Measurements from ENCODE around the gene GNG3. TPM values are rescaled to one million over a fixed set of nuclear protein-coding genes. Genes with fewer than 3 reads are reported as not detected.
"Not testable (repeated sequence)": the region's sequence is repeated elsewhere in the genome, so short reads cannot be mapped to it uniquely, and the experiment has no call there.

GNG3 gene
- total RNA-seq, 1 donor from 2014 or later: not detected

DNA sequence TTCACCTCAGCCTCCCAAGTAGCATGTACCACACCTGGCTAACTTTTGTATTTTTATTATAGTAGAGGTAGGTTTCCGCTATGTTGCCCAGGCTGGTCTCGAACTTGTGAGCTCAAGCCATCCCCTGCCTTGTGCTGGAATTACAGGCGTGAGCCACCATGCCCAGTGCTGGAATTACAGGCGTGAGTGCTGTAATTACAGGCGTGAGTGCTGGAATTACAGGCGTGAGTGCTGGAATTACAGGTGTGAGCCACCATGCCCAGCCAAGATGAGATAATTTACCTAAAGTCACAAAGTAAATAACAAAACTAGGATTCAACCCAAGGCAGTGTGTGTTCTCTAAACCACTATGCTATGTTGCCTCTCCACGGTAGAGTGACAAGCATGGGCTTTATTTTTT is 25.0 kb upstream of the GNG3 start:
- intact Hi-C loops (cut with micrococcal nuclease): no loop called here

GRCh38 chr11:62687508-62688396 is 19.7 kb upstream of the GNG3 start:
- intact Hi-C loops (cut with micrococcal nuclease): no loop called here

DNA sequence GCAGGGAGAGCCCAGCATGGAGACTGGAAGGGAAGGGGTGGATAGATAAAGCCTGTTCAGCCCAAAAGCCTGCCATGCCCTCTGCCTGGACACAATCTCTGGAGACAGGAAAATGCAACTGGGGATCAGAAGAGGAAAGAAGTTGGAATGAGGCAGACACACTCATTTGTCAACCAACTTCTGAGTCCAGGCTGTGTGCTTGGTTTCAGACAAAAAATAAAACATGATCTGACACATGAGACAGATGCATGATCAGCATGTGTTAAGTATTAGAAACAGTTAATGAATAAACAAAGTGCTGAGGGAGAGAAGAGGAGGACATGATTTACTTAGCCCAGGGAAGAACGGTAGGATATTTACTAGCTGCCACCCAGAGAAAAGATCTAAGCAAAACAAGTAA is 19.0 kb upstream of the GNG3 start:
- intact Hi-C loops (cut with micrococcal nuclease): no loop called here

- intact Hi-C loops (cut with micrococcal nuclease): no loop called here
These were observed 17.9 kb upstream of the GNG3 start, which contains the start of gene LRRN4CL for GRCh38 chr11:62689421-62690183. TSS of gene LRRN4CL (minus strand) at chr11:62689530. CDS start at chr11:62688508, 1,022 bp downstream.

DNA sequence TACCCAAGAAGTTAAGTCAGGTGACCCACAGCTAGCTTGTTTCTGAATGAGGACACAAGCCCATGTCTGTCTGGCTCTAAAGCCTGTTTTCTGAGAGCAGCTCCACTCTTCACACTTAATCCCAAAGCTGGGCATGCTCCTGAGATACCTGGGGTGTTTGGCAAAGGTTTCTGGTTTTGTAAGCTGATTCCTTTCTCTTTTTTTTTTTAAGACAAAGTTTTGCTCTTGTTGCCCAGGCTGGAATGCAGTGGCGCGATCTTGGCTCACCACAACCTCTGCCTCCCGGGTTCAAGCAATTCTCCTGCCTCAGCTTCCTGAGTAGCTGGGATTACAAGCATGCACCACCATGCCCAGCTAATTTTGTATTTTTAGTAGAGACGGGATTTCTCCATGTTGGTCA is 13.9 kb upstream of the GNG3 start:
- intact Hi-C loops (cut with micrococcal nuclease): loop anchor here (1.0 to 2.0 kb wide), 7 partner anchors 13 to 313 kb away; partner anchors contain the start of gene EML3

DNA sequence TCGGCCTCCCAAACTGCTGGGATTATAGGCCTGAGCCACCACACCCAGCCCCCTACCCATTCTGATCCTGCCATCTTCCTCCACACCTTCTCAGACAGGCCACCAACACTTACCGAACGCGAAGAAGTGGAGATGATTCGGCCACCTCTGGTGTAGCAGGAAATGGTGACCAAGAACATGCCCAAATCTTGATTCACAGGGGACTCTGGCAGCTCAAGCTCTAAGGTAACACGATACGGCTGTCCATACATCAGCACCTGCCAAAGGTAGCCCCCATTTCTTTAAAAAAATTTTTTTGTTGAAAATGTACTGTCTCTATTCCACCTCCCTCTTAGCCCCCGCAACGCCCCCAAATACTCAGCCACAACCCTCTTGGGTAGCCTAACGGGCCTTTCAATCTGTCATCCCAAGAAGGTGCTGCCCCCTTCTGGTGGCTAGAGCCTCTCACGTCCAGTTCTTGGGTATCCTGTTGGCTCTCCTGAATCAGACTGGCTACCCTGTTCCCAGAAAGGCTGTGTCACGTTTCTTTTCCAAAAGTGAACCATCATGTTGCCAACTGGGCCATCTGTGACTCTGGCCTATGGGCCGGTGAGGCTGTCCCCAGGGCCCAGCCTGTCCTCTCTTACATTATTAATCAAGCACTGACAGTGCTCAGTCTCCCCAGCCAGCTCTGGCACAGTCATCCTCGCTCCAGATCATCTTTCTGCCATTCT is 12.9 kb upstream of the GNG3 start:
- intact Hi-C loops (cut with micrococcal nuclease): loop anchor here (1.0 to 2.0 kb wide), 7 partner anchors 14 to 314 kb away; partner anchors contain the start of gene EML3

DNA sequence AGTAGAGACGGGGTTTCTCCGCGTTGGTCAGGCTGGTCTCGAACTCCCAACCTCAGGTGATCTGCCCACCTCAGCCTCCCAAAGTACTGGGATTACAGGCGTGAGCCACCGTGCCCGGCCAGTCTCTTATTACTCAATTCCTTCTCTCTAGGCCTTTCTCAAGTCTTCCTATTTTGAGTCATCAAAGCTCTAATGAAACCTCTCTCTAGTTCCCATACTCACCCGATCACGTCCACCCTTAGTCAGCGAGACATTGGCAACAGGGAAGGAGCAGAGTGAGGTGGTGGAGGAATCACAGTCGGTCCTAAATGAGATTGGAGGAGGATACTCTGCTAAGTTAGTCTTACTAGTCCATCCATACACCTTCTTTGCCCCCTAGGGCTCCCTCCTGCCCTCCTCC is 5.2 kb upstream of the GNG3 start:
- intact Hi-C loops (cut with micrococcal nuclease): no loop called here

- intact Hi-C loops (cut with micrococcal nuclease): not testable (repeated sequence)
These were observed 3.6 kb upstream of the GNG3 start for GRCh38 chr11:62703921-62704320.

GRCh38 chr11:62705413-62705812 is 2.1 kb upstream of the GNG3 start:
- intact Hi-C loops (cut with micrococcal nuclease): loop anchor here (5.0 kb wide), 1 partner anchor 1482 kb away; the partner anchor contains the start of gene STIP1

DNA sequence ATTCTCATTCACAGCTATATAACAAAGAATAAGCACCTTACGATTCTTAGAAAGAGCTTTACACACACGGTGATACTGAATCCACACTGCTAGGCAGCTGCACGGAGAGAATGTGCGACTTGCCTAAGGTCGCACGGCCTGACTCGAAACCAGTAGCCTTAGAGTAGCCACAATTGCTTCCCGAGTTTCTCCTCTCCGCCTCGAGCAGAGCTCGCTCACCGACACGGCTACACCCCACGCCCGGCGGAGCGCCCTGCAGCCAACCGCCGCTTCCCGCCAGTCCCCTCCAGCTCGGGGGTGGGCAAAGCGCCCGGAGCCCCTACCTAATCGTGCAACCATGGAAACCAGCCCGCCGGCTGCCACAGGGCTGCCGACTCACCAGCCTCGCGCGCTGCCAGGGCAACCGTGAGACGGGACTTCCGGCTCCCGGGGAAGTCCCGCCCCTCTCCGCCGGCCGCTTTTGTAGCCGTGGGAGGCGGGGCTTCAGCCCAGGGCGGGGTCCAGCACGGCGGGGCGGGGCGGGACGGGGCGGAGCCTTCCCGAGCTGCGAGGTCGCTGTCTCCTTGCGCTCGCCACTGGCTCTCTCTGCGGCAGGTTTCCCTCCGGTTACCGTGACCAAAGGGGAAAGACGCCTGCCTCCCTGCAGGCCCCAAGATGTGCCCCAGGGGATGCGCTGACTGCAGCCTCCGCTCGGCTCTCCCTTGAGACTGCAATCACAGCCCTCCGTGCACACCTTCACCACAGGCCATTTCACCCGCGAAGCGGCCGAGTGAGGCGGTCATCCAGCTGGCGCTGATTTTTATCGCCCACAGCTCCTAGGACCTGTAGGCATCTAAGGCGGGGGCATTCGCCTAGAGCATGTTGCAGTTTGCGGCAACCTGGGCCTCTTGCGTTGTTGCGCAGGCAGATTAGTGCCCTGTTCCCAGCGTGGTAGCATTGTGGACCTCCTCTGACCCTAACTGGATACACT is 1.3 kb upstream of the GNG3 start:
- intact Hi-C loops (cut with micrococcal nuclease): loop anchor here (1.0 to 5.0 kb wide), 3 partner anchors 60 to 1481 kb away; partner anchors contain the start of genes GANAB and STIP1

GRCh38 chr11:62706850-62707247 is 627 bp upstream of the GNG3 start:
- intact Hi-C loops (cut with micrococcal nuclease): loop anchor here (1.0 to 5.0 kb wide), 3 partner anchors 61 to 1480 kb away; partner anchors contain the start of genes GANAB and STIP1

DNA sequence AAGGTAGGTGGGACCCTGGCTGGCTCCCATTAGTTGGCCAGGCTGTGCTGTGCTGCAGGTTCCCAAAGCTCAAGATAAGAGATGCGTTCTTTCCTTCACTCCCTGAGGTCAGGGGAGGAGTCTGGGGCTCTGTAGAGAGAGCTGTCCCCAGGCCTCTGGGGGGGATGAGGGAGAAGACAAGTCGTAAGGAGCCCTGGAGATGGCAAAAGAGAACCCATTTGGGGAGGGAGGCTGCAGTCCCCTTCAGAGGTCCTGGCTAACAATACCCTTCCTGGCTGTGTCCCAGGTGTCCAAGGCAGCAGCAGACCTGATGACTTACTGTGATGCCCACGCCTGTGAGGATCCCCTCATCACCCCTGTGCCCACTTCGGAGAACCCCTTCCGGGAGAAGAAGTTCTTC is 916 bp downstream of the GNG3 start:
- intact Hi-C loops (cut with micrococcal nuclease): loop anchor here (5.0 kb wide), 1 partner anchor 1479 kb away; the partner anchor contains the start of gene STIP1

DNA sequence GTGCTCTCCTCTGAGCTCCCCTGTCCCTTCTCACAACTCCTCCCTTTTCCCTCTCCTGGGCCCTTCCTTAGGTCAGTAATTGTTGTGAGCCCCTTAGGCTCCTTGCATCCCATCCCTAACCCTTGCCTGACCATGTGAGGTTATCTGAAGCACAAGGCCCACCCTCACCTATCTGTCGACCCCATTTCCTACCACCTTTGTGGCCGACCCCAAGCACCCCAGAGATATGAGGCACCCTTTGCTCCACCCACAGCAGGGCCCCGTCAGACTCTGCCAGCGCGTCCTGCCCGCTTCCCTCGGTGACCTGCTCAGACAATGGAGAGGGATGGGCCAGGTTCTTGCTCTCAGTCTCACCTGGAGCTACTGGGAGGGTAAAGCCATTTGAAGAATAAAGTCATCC is 1.3 kb downstream of the GNG3 start:
- intact Hi-C loops (cut with micrococcal nuclease): loop anchor here (1.0 to 5.0 kb wide), 18 partner anchors 14 to 1479 kb away; partner anchors contain the start of genes C11orf98, CSKMT, EEF1G and EML3

DNA sequence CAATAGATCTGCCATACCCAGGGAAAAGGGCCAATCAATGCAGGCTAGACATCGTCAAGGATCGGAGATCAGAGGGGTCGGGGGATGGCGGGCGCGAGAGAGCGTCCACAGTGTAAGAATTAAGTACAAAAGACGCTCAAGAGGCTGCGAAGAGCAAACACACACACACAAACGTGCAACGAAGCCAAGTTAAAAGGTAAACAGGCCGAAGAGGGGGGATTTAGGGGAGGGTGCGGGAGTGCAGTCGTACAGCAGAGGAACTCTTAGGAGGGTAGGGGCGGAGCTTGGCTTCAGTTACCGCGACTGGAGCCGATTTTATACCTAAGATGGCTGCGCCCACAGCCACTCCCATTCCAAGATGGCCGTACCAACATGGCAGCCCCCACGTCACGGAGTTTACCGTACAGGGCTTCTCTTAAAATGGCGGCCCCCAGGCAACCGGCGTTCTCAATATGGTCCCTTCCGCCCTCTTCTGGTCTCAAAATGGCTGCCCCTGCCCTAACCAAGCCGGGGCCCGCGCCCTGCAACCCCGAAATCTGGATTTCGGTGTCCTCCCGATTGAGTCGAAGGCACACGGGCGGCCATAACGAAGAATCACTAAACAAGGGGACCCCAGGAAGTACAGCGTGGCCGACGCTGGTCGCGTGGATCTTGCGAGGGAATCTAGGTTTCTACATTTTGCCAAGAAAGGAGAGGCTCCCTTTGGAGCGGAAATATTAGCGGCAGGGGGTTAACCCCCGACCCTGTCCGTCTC is 1.9 kb downstream of the GNG3 start:
- intact Hi-C loops (cut with micrococcal nuclease): loop anchor here (1.0 to 5.0 kb wide), 18 partner anchors 15 to 1478 kb away; partner anchors contain the start of genes C11orf98, CSKMT, EEF1G and EML3

DNA sequence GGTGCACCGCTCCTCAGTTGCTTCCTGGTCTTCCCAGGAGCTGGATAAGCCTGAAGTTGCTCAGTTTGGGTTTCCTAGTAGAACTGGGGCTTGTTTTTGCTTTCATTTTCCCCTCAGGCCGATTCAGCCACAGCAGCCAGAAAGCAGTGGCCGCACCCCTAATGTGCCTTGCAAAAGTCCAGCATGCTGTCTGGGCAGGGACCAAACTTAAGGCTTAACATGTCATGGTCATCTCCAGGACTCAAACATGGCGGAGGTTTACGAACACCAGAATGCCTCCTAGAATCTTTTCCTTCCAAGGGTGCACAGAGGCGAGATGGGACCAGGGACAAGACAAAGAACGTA is 2.5 kb downstream of the GNG3 start:
- intact Hi-C loops (cut with micrococcal nuclease): no loop called here

DNA sequence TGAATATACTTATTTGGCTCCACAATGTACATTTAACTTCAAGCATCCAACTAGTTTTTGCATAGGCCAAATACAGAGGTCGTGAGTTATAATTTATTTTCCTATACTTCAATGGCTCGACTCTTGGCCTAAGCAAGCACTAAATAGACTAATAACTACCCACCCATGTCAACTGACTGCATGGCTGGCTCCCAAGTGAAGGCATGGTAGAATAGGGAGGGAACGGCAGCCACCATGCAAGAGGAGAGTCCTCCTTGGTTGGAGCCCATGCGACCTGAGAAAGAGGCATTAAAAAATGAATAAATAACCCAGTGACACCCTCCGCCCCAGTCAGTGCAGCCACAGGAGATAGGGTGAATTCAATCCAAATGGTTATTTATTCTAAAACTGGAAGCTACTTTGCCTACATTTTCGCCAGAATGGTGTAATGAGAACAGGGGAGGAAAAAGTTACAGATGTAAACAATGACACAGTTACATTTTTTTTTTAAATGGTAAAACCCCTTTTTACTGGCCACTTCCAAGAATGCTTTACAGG is 4.9 kb downstream of the GNG3 start:
- intact Hi-C loops (cut with micrococcal nuclease): no loop called here

DNA sequence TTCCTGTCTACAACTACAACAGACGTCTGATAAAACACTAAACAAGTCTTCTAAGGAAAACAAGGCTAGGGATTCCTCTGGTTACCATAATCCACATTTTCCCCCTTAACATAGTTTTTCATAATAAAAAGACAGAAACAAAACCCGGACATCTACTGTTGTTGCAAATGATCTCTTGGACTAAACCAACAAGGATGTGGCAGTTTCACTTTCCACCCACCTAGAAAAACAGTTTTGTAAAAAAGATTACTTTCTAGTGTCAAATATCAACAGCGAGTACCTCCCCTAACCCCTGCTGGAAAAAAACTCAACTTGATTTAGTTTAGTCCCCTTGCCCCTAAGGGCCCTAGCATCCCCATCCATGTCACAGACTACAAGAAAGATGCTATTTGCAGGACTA is 5.4 kb downstream of the GNG3 start:
- intact Hi-C loops (cut with micrococcal nuclease): no loop called here

- intact Hi-C loops (cut with micrococcal nuclease): no loop called here
These were observed 5.9 kb downstream of the GNG3 start for GRCh38 chr11:62713343-62713742.
